ENCODE results near the gene FMN2.

The FMN2 gene

GRCh38 chr1:240351690-240352089, 260.0 kb downstream of the FMN2 start:
- Histone ChIP-seq H3K9me2 (replicated peaks; ENCODE audit: control insufficient read depth, low read length) (no peaks in the 10 kb centered on the region), H3K4me3 (ENCODE audit: low read length) (no peak overlapping the region), H3F3A (ENCODE audit: control insufficient read depth, insufficient read depth) (no peaks in the 10 kb centered on the region), H3K27ac (ENCODE audit: low read depth, low read length) (no peak overlapping the region), H3K36me3 (ENCODE audit: control insufficient read depth, low read length) (no peaks in the 10 kb centered on the region), H3K27me3 (ENCODE audit: control insufficient read depth, low read length) (no peaks in the 10 kb centered on the region), H3K4me1 (ENCODE audit: control insufficient read depth, low read length) (no peaks in the 10 kb centered on the region), H3K9me3 (ENCODE audit: control insufficient read depth, insufficient read depth, low read length) (no peaks in the 10 kb centered on the region), H3K4me2 (ENCODE audit: low read length) (no peak overlapping the region), H4K20me1 (ENCODE audit: control insufficient read depth, insufficient read depth, low read depth, low read length) (no peaks in the 10 kb centered on the region), H3K79me2 (ENCODE audit: control insufficient read depth, low read length) (no peaks in the 10 kb centered on the region)
- TF ChIP-seq EZH2phosphoT487 (IDR thresholded peaks at IDR 0.05; ENCODE audit: borderline replicate concordance, low read length): no peak
- no peak for TF ChIP-seq CTCF (IDR thresholded peaks at IDR 0.05; ENCODE audit: low read depth, low read length, poor library complexity, severe bottlenecking)

GRCh38 chr1:240352769-240353168, 261.1 kb downstream of the FMN2 start:
- no peaks in the 10 kb centered on the region for H3K9me2 ChIP-seq (replicated peaks; ENCODE audit: control insufficient read depth, low read length)
- H3K4me1 ChIP-seq (ENCODE audit: control insufficient read depth, low read length): no peaks in the 10 kb centered on the region
- H3F3A ChIP-seq (ENCODE audit: control insufficient read depth, insufficient read depth): no peaks in the 10 kb centered on the region
- no peak overlapping the region for H3K4me2 ChIP-seq (ENCODE audit: low read length)
- no peaks in the 10 kb centered on the region for H3K27me3 ChIP-seq (ENCODE audit: control insufficient read depth, low read length)
- TF ChIP-seq EZH2phosphoT487 (IDR thresholded peaks at IDR 0.05; ENCODE audit: borderline replicate concordance, low read length): no peak
- TF ChIP-seq CTCF (IDR thresholded peaks at IDR 0.05; ENCODE audit: low read depth, low read length, poor library complexity, severe bottlenecking): no peak
- H3K4me3 ChIP-seq (ENCODE audit: low read length): no peak overlapping the region
- H3K79me2 ChIP-seq (ENCODE audit: control insufficient read depth, low read length): no peaks in the 10 kb centered on the region
- H3K36me3 ChIP-seq (ENCODE audit: control insufficient read depth, low read length): no peaks in the 10 kb centered on the region
- H3K27ac ChIP-seq (ENCODE audit: low read depth, low read length): no peak overlapping the region
- H3K9me3 ChIP-seq (ENCODE audit: control insufficient read depth, insufficient read depth, low read length): no peaks in the 10 kb centered on the region
- no peaks in the 10 kb centered on the region for H4K20me1 ChIP-seq (ENCODE audit: control insufficient read depth, insufficient read depth, low read depth, low read length)

GRCh38 chr1:240356568-240356967, 264.9 kb downstream of the FMN2 start:
- Histone ChIP-seq H3K9me3 (ENCODE audit: control insufficient read depth, insufficient read depth, low read length) (no peaks in the 10 kb centered on the region), H3K4me3 (ENCODE audit: low read length) (no peak overlapping the region), H3K79me2 (ENCODE audit: control insufficient read depth, low read length) (no peaks in the 10 kb centered on the region), H3K27me3 (ENCODE audit: control insufficient read depth, low read length) (no peaks in the 10 kb centered on the region), H3F3A (ENCODE audit: control insufficient read depth, insufficient read depth) (no peaks in the 10 kb centered on the region), H3K27ac (ENCODE audit: low read depth, low read length) (no peak overlapping the region), H3K4me1 (ENCODE audit: control insufficient read depth, low read length) (no peaks in the 10 kb centered on the region), H3K36me3 (ENCODE audit: control insufficient read depth, low read length) (no peaks in the 10 kb centered on the region), H3K4me2 (ENCODE audit: low read length) (no peak overlapping the region), H3K9me2 (replicated peaks; ENCODE audit: control insufficient read depth, low read length) (no peaks in the 10 kb centered on the region), H4K20me1 (ENCODE audit: control insufficient read depth, insufficient read depth, low read depth, low read length) (no peaks in the 10 kb centered on the region)
- TF ChIP-seq EZH2phosphoT487 (IDR thresholded peaks at IDR 0.05; ENCODE audit: borderline replicate concordance, low read length) (no peak), CTCF (IDR thresholded peaks at IDR 0.05; ENCODE audit: low read depth, low read length, poor library complexity, severe bottlenecking) (no peak)

GRCh38 chr1:240362046-240362445, 270.4 kb downstream of the FMN2 start:
- Histone ChIP-seq H3F3A (ENCODE audit: control insufficient read depth, insufficient read depth) (no peaks in the 10 kb centered on the region), H3K27ac (ENCODE audit: low read depth, low read length) (no peak overlapping the region), H3K4me1 (ENCODE audit: control insufficient read depth, low read length) (no peaks in the 10 kb centered on the region), H3K9me2 (replicated peaks; ENCODE audit: control insufficient read depth, low read length) (no peaks in the 10 kb centered on the region), H3K9me3 (ENCODE audit: control insufficient read depth, insufficient read depth, low read length) (no peaks in the 10 kb centered on the region), H3K36me3 (ENCODE audit: control insufficient read depth, low read length) (no peaks in the 10 kb centered on the region), H3K79me2 (ENCODE audit: control insufficient read depth, low read length) (no peaks in the 10 kb centered on the region), H3K4me3 (ENCODE audit: low read length) (no peak overlapping the region), H3K27me3 (ENCODE audit: control insufficient read depth, low read length) (no peaks in the 10 kb centered on the region), H4K20me1 (ENCODE audit: control insufficient read depth, insufficient read depth, low read depth, low read length) (no peaks in the 10 kb centered on the region), H3K4me2 (ENCODE audit: low read length) (no peak overlapping the region)
- no peak for TF ChIP-seq EZH2phosphoT487 (IDR thresholded peaks at IDR 0.05; ENCODE audit: borderline replicate concordance, low read length)
- TF ChIP-seq CTCF (IDR thresholded peaks at IDR 0.05; ENCODE audit: low read depth, low read length, poor library complexity, severe bottlenecking): no peak

Measured in DOHH2 (cell line).